CD4-positive, alpha-beta T cell treated with Interleukin-17A for 4 hours (primary cell): ENCODE measurements around the gene MTA1.

Source experiments
- DNase-seq: peaks from one replicate; pipeline ENCODE4 v3.0.0-alpha.2; 2020; ENCODE audit warnings: mixed read lengths

MTA1 gene

DNA sequence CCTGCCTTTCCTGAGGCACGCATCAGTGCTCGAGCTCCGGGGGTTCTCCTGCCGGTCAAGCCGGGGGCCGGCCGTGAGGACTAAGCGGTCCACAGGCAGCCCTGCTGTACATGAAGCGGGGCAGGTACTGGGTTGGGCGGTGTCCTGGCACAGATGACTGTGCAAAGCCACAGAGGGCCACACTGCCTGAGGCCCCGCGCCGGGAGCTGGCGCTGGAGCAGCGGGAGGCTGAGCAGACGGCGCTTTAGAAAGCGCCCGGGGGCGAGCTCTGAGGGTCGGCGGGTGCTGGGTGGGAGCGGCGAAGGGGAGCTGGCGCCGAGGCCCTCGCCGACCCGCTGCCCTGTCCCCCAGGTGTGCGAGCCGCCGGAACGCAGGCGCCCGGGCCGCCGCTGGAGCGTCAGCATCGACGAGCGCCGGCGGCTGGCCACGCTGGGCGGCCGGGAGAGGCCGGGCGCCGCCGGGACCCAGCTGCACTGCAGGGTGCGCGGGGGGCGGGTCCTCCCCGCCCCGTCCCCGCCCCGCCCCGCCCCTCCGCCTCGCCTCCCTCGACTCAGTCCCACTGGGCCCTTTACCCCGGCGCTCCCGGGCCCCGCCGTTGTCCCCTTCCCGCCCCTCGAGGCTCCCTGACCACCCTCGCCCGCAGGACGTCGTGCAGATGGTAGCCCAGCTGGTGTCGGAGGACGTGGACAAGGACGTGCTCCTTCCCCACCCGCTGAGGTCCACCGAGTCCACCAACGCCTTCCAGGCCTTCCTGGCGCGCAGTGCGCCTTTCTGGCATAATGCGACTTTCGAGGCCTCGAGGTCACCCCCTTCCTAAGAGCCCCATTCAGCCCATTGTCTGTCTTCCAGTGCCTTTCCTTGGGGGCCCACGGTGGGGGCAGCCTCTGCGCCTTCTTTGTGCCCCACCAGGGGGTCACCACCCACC, 8.3 kb upstream of the MTA1 start:
- peak; percentile 66 for DNase-seq

DNA sequence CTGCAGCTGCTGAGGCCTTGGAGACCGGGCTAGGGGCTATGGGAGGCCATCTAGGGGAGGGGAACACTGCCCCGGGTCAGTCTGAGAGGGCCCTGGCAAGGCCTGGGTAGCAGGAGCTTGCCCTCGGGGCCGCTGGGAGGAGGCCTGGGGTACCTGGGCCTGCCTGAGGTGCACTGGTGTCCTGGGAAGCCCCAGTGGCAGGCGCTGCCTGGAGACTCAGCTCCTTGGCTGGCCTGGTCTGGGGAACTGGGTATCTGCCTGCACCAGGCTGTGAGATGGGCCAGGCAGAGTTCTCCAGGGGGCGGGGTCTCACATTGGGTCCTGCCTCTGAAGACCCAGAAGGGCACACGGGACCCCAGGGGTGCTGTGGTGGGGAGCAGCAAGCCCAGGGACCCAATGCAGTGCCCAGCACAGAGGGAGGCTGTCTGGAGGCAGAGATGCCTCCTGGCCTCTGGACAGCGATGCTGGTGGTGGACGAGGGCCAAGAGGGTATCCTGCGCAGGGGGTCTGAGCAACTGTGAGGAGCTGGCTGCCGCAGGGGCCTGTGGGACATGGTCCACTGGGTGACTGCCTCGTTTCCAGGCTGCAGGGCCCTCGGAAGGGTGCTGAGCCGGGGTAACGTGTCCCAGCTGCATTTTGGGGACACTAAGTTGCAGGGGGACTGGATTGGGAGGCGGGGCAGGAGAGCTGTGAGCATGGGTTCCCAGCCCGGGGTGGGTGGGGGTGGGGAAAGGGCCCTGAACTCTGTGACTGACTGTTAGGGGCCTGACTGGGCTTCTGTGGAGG, 7.4 kb upstream of the MTA1 start:
- DNase-seq: no peak

DNA sequence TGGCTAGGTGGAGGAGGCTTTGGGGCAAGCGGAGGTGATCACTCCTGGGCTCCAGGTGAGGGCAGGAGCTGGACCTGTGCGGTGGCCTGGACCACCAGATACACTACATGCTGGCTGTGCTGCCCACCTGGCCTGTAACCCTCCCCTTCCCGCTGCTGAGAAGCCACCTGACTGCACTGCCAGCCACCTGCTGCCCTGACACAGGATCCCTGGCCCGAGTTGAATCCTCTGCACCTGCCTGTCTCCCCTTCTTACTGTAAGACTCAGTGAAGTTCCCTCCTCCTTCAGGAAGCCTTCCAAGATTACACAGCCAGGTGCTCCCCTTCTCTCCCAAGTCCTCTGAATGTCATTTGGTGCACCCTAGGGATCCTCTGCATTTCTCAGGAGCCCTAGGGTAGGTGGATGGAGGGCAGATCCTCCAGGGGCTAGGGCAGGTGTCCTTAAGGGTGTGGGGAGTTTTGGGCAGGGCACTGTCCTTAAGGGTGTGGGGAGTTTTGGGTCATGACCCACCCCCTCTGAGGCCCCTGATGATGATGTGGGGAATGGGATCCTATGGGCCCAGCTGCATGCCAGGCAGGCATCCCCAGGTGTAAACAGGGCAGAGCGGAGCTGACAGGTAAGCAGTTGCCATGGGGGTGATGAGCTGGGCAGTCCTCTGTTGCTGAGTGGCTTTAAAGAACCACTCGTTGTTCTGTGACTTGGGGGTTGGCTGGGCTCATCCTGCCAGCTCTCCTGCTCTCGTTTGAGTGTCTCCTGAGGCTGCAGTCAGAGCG, 6.7 kb upstream of the MTA1 start:
- no peak for DNase-seq

DNA sequence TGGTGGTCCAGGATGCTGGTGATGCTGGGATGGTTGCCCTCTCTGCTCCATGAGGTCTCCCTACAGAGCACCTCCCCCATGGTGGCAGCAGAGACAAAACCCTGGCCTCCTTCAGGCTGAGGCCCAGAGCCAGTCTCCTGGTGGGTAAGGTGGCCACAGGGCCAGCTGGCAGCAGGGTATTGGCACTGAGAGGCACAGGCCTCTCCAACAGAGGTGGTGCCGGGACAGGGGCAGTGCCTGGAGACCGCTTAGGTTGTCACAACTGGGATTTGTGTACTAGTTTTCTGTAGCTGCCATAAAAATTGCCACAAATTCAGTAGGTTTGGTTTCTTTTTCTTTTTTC, 6.1 kb upstream of the MTA1 start:
- no peak for DNase-seq

DNA sequence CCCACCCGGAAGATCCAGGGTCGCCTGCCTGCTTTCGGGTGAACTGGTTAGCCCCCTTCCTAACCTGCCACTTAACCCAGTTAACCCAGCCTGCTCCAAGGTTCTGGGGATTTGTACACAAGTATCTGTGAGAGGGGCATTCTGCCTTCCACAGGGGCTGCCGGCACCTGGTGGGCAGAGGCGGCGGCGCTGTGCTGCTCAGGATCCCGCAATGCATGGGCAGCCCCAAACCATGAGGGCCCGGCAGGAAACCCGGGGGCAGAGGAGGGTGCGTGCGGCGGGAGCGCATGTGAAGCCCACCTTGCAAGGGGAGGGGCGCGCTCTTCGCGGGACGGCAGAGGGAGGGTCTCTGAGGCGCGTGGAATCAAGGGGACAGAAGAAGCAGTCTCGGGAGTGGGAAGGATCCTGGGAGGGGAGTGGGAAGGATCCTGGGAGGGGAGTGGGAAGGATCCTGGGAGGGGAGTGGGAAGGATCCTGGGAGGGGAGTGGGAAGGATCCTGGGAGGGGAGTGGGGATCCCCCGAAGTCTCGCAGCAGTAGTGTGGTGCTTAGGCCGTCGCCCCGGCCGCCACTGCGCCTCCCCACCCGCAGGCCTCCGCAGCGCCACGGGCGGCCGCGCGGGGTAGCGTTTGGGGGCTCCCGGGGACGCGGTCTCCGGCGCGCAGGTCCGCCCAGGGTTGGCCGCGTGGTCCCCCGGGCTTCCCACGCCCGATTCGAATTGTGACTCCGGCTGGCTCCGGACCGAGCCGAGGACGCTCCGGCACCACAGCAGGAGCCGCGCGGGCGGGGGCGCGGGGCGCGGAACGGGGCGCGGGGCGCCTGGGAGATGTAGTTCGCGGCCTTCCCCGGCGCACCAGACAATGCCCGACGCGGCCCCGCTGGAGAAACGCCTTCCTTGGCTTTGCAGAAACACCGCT, 4.9 kb upstream of the MTA1 start:
- DNase-seq: peak; percentile 66

DNA sequence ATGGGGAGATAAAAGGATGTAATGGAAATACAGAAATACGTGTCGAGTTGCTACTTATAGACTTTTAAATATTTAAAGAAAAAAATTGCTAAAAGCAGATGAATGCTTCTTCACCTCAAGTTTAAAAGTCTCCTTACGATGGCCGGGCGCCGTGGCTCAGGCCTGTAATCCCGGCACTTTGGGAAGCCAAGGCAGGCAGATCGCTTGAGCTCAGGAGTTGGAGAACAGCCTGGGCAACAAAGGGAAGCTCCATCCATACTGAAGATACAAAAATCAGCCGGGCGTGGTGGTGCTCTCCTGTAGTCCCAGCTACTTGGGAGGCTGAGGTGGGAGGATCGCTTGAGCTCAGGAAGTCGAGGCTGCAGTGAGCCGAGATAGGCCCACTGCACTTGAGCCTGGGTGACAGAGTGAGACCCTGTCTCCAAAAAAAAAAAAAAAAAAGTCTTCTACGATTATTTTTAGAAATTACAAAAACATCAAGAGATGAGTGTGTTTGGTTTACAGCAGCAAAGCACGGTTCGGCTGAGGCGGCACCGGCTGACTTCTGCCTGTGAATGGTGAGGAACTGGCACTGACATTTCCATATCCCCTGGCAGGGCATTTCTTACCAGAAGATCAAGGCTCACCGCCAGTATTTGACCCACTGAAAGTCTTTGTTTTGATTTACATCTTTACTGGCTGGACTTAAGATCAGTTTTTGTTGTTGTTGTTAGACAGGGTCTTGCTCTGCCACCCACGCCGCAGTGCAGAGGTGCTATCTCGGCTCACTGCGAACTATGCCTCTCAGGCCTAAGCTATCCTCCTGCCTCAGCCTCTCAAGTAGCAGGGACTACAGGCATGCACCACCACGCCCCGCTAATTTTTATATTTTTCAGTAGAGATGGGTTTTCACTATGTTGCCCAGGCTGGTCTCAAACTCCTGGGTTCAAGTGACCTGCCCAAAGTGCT, 3.9 kb upstream of the MTA1 start:
- no peak for DNase-seq

DNA sequence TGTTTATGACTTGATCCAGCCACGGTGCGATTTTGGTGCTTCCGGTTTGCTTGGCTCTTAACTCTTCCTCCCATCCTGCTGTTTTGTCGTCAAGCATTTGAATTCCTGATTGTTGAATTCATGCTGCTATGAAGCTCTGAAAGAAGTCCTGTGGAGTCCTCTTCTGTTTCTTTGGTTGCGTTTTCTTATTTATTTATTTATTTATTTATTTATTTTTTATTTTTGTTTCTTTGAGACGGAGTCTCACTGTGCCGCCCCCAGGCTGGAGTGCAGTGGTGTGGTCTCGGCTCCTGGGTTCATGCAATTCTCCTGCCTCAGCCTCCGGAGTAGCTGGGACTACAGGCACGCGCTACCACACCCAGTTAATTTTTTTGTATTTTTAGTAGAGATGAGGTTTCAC, 3.0 kb upstream of the MTA1 start:
- no peak for DNase-seq

DNA sequence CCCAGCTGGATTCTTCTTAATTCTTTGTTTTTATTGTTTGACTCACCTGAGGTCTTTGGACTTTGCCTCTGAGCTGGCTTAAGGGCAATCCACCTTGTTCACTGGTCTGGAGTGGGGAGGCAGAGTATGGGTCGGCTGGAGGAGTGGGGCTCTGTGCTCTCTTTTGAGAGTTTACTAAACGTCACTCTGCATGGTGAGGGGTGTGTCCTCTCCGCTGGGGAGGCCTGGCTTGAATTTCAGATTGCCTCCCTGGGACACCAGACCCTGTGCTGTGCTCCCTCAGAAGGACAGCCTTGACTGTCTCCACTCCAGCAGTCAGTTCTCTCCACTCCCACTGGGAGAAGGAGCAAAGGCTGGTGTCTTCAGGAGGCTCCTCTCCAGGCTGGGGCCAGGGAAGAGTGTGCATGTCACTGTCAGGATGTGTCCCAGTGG, 1.9 kb upstream of the MTA1 start:
- no peak for DNase-seq

DNA sequence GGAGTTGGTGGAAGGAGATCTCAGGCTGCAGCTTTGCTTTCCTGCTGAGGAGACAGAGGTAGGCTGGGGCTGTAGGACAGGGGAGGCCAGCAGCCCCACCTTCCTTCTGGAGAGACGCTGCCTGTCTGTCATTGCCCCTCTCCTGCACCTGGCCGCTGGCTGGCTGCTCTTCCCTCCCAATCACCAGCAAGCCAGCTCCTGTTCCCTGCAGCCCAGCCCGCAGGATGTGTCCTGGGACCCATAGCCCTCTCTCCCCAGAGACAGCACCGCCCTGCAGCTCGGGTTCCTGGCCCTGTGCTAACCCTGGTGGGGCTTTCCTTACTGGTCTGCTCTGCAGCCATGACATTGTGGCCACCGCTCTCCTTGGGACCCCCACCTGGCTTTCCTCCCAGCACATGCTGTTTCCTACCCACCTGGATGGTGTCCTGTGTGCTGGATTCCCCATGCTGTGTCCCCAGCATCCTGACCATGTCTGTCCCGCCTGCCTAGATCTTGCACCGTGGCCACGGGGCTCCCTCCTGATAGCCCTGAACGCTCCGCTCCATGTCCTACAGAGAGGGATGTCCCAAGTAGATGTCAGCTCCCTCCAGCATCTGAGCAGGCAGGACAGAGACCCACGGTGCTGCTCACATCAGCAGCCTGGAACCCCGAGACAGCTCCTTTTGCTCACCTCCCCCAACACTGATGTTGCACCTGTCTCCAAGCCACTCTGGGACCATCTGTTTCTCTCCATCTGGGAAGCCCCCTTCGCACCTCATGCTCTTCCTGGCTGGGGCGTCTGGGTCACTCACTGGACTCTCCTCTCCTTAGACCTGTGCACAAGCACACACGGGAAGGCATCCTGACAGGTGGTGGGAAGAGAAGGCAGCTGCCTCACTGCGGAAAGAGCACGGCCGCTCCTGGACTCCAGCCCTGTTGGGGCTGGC, 1.1 kb upstream of the MTA1 start:
- no peak for DNase-seq

DNA sequence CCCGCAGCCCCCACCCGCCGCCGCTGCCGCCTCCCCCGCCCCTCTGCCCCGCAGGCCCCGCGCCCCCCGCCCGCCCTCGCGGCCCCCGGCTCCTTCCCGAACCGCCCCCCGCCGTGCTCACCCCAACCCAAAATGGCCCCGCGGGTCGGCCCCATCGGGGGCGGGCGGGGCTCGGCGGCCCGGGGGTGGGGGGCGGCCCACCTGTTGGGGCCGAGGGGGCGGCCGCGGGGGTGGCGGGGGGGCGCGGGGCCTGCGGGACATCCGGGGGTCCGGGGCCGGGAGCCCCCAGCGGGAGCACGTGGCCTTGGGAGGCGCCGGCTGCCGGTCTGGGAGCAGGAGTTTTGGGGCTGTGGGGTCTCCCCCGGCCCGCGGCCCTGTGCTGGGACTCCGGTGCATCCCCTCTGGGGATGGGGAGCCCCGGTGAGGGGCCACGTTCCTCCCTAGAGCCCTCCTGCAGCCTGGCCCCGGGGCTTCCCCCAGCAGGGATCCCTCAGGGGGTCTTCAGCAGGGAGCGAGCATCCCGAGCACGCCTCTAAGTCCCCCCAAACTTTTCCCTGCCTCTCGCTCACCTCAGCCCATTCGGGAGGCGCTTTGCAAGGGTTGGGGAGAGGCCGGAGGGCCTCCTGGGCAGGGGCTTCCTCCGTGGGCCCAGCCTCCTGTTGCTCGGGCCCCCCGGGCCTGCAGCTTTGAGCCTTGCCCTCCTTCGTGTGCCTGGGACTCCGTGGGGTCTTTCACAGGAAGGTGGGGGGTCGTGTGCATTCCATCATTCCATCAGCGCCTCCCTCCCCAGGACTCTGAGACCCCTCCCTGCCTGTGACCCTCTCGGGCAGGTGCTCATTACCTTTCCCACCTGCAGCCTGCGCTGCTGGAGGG, 710 bp downstream of the MTA1 start:
- DNase-seq: peak; percentile 21

DNA sequence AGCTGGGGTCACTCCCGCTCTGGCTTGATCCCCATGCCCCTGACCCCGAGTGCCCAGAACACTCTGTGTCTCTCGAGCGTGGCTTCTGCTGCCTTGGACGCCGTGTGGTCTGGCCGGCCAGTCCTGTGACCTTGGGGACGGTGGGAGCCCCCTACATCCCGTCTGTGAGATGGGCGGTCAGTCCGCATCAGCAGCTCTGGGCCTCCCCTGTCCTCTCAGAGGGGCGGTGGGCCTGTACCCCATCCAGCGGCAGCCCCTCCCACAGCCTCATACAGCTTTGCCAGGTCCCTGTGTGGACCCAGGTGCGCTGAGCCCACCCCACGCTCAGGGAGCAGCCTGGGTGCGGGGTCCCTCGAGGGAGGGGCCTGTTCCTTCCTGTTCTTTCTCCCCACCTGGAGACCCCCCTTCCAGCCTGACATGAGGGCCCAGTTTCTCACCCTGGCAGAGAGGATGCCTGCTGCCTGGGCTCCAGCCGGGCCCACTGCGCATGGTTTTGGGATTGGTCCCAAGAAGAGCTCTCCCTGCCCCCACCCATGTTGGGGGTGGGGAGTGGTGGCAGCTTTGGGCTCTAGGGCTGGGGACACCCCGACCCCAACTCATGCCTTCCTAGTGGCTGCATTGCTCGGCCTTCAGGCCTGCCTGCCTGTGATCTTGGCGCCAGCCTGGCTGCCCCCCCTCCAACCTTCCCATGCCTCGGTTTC, 1.5 kb downstream of the MTA1 start:
- DNase-seq: no peak

DNA sequence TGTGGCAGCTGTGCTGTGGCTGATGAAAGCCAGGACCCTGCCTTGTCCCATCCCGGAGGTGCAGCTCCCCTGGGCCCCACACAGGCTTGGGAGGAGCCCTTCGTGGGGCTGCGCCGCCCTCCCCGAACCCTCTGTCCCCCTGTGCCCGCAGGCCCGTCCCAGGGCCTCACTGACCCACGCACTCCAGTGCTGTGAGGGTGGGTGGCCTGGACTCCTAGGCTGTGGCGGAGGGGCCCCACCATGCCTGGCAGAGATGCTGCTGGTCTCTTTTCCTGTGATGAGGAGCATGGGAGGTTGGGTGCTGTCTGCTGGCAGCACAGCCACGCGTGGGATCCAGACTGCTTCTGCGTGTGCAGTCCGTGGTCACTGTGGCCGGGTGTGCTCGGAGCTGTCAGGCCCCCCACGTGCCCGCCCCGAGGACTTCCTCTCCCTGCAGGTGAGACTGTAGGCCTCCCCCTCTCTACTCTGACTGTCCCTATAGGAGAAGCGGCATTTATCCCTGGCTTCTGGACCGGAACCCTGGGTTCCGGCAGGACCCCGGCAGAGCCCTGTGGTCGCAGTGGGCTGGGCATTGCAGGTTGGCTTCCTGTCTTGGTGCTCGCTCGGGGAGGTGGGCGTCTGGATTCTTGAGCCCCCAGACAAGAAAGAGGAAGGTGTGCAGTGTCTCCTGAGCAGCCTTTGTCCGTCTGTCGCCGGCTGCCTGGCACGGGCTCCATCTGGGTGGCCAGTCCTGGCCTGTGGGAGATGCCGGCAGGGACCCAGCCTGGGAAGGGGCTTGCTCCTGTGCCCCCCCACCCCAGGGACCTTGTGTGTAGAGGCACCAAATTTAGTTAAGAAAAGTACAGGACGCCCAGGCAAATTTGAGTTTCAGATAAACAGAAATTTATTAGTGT, 2.3 kb downstream of the MTA1 start:
- no peak for DNase-seq

DNA sequence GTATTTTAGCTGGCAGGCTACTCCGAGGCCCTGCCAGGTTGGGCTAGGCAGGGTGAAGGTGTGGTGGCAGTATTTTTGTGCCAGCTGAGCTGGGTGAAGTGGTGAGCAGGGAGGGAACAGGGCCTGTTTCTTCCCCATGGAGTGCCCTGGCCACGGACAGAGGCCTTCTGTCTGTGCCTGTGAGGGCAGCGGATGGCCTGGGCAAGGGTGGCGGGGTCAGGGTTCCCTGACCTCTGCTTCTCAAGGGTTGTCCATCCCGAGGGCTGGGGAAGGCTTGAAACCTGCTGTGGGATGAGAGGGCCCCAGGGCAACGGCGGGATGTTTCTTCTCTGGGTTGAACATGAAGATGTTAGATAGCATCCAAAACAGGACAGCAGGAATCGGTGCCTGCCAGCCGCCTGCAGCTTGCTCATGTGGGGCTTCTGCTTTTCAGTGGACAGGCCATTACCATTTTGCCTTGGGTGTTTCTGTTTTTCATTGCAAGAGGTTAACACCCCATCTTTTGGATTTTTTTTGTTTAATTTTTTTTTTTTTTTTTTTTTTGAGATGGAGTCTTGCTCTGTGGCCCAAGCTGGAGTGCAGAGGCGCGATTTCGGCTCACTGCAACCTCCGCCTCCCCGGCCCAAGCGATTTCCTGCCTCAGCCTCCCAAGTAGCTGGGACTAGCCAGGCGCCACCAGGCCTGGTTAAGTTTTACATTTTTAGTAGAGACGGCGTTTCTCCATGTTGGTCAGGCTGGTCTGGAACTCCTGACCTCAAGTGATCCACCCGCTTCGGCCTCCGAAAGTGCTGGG, 3.3 kb downstream of the MTA1 start:
- no peak for DNase-seq

DNA sequence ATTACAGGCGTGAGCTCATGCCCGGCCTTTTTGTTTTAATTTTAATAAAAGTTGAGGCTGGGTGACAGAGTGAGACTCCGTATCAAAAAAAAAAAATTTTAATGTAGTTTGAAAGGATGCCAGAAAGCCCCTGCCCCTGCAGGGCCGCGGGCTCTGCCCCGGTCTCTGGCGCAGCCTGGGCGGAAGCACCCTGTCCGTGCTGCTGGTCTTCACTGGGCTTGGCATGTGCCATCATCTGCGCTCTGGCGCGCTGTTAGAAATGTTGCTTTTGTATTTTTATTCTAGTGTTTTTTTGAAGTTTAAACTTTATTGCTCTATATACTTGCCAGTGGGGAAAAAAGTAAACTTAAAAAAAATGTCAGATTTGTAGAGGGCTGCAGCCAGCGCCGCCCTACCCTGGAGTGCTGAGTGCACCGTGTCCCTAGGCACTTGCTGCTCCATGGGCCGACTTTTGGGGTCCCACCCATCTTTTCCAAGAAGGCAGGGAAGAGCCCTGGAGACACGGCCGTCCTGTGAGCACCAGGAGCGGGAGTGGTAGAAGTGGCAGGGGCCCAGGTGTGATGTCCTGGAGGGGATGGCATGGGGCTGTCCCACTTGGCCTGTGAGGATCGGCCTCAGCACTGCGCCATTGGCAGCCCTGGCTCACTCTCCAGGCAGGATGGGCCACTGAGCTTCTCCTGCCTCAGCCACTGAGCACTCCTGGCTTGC, 4.0 kb downstream of the MTA1 start:
- no peak for DNase-seq

DNA sequence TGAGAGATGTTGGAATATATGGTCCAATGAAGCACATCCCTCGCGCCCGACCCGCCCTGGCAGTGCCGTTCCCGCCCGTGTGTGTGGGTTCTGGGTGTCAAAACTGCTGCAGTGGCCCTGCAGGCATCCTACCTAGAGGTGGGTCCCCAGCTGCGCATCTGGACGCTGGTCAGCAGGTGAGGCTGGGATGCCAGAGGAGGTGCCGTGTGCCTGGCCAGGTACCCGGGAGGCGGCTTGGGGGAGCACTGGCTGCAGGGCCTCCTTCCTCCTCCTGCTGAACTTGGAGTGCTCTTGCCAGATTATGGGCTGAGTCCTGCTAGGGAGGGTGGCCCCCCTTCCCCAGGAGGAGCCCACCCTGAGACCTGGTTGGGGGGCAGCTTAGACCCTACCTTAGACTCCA, 5.2 kb downstream of the MTA1 start:
- DNase-seq: no peak

DNA sequence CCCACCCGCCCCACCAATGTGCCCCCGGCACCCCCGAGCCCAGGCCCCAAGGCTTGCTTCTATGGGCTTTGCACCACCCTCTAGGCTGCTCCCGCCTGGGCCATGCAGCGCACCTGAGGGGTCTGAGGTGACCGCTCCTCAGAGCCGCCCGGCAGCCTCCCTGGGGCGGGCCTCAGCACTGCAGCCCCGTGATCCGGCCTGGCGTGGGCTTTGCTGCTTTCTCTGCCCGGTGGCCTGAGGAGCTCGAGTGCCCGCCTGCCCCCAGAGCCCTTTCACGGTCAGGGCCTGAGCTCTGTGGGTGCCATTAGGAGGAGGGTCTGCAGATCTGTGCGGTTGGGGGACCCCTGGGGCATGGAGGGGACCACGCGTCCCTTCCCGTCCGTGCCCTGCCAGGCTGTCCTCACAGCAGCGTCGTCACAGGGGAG, 6.2 kb downstream of the MTA1 start:
- DNase-seq: no peak
